Activated CD4-positive, alpha-beta T cell treated with anti-CD3 and anti-CD28 coated beads, Interleukin-2, amount 10 ng/mL, durations not matched to agents 24 days and 14 days (primary cell): ENCODE data around the gene HTRA1. TPM values are rescaled to one million over a fixed set of nuclear protein-coding genes. Genes with fewer than 3 reads are reported as not detected.

Source experiments
- DNase-seq: peaks from one replicate; pipeline ENCODE4 v3.0.0; 2022
- H3K27ac Mint-ChIP-seq: one replicate; pipeline ENCODE4 v1.8.0; 2022; ENCODE audit warnings: mild to moderate bottlenecking, mixed read lengths
- H3K27me3 Mint-ChIP-seq: one replicate; pipeline ENCODE4 v1.8.0; 2022; ENCODE audit warnings: mixed read lengths
- H3K36me3 Mint-ChIP-seq: one replicate; pipeline ENCODE4 v1.8.0; 2022; ENCODE audit warnings: low read depth, mild to moderate bottlenecking, mixed read lengths
- H3K4me1 Mint-ChIP-seq: one replicate; pipeline ENCODE4 v1.8.0; 2021; ENCODE audit warnings: mixed read lengths
- H3K4me3 Mint-ChIP-seq: one replicate; pipeline ENCODE4 v1.8.0; 2022; ENCODE audit warnings: mild to moderate bottlenecking, moderate library complexity, mixed read lengths
- H3K9me3 Mint-ChIP-seq: one replicate; pipeline ENCODE4 v1.8.0; 2021; ENCODE audit warnings: mixed read lengths
- intact Hi-C: fragments of 100-400 bp; cut with micrococcal nuclease; formaldehyde crosslinking; loops from one replicate; pipeline ENCODE4 v1.15.1; 2023
- total RNA-seq: library from RNA; stranded (reverse); gene quantifications from 2 replicates; pipeline ENCODE4 v1.2.3, GENCODE V29; 2022

HTRA1 gene
- total RNA-seq, 1 donor from 2014 or later, result not detected

DNA sequence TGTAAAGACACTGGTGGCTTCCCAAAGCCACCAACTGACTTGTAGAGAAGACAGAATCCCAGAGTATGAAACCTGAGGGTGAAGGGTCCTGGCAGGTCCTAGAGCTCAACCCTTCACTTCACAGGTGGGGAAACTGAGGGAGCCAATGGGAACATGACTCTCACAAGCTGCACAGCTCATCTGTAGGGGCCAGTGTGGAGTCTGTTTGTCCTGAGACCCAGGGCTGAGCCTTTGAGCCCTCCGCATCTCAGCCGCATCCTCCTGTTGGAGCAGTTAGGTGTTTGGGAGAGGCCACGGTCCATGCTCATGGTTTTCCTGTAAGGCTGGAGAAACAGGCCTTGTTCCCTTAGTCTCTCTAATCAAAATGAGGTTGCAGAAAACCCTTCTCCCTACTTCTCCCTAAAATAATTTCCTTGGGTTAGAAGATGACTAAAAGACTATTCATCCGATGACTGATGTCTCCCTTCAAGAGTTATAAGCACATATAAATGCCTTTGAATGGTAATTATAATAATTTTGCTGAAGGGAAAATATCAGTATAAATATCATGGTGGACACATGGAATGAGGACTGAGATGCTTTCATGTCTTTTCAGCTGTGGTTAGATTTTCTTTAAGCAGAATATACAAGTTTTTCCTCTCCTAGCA, 10.3 kb downstream of the HTRA1 start:
- no peak for DNase-seq
- intact Hi-C loops, result no loop called here
- Mint-ChIP-seq H3K27me3 (peaks cover 22% of the 10 kb centered on the region), H3K4me3 (no peak overlapping the region), H3K9me3 (no peaks in the 10 kb centered on the region), H3K4me1 (no peaks in the 10 kb centered on the region), H3K27ac (no peak overlapping the region), H3K36me3 (no peaks in the 10 kb centered on the region)

DNA sequence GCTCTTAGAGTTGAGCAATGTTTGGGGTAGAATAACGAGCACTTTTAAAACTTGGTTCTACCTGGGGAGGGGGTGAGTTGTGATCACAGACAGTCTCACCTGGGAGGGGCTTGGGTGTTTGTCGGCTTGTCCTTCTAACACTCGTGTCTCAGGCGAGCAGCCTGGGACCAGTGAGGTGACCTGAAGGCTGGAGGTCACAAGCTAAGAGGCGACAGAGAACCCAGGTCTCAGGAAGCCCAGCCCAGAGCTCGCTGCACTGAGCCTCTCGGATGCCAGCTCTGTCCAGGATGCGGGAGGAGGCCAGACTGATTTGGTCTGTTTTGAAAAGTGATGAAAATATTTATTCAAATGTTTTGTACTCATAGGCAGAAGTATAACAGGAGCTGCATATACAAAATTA, 11.8 kb downstream of the HTRA1 start:
- no peak for DNase-seq

DNA sequence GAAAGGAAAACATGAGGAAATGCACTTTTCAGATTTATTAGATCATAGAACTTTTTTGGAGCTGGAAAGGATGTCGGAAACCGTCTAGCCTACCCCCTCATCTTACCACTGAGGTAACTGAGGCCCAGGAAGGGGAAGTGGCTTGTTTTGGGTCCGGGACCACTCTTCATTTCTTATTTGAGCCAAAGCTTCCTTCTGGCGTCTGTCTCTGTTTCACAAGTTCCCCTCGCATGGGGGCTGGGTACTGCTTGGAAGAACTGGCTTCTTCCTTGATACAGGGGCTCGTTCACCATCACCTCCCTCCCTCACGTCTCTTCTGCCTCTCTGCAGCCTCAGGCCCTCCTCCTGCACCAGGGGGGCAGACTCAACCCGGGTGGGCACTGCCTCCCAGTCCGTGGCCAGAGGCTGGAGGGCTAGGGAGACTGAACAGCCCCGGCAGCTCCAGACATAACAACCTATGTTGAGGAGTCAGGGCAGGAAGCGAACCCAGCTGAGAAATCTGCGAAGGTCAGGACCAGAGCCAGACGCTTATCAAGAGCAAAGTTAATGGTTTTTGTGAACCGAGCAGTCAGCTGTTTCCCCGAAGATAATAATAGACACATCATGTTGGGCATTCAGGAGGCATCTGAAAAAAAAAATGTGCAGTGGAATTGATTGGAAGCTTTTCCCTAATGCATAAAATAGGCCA, 12.9 kb downstream of the HTRA1 start:
- no peaks in the 10 kb centered on the region for H3K4me1 Mint-ChIP-seq
- no peak overlapping the region for H3K27ac Mint-ChIP-seq
- peaks cover 20% of the 10 kb centered on the region for H3K27me3 Mint-ChIP-seq
- H3K4me3 Mint-ChIP-seq, result no peak overlapping the region
- intact Hi-C loops, result no loop called here
- DNase-seq, result no peak
- no peaks in the 10 kb centered on the region for H3K9me3 Mint-ChIP-seq
- H3K36me3 Mint-ChIP-seq, result no peaks in the 10 kb centered on the region

More for the DNA sequence above, 11.8 kb downstream of the HTRA1 start:
- intact Hi-C loops, result no loop called here
- Mint-ChIP-seq H3K27ac (no peak overlapping the region), H3K4me3 (no peak overlapping the region), H3K4me1 (no peaks in the 10 kb centered on the region), H3K27me3 (peaks cover 20% of the 10 kb centered on the region), H3K9me3 (no peaks in the 10 kb centered on the region), H3K36me3 (no peaks in the 10 kb centered on the region)

DNA sequence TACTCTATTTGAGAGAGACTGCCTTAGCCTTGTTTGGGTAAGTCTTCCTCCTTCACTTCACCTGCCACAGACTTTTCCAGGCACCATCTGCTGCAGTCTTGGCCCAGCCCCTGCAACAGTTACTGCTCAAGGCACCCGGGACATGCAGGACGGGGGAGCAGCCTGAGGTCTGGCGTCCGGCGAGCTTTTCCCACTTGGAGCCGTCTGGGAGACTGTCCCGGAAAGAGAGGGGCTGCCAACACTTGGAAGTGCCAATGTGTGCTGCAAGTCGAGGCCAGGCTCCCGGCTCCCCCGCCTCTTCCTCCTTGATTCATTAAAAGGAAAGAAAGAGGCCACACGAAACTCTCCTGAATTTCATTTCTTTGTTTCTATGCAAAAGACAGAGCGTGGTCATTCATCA, 13.7 kb downstream of the HTRA1 start:
- no peak for DNase-seq
- no peaks in the 10 kb centered on the region for H3K4me1 Mint-ChIP-seq
- no peak overlapping the region for H3K27ac Mint-ChIP-seq
- peaks cover 18% of the 10 kb centered on the region for H3K27me3 Mint-ChIP-seq
- H3K4me3 Mint-ChIP-seq, result no peak overlapping the region
- H3K36me3 Mint-ChIP-seq, result no peaks in the 10 kb centered on the region
- intact Hi-C loops, result no loop called here
- no peaks in the 10 kb centered on the region for H3K9me3 Mint-ChIP-seq

DNA sequence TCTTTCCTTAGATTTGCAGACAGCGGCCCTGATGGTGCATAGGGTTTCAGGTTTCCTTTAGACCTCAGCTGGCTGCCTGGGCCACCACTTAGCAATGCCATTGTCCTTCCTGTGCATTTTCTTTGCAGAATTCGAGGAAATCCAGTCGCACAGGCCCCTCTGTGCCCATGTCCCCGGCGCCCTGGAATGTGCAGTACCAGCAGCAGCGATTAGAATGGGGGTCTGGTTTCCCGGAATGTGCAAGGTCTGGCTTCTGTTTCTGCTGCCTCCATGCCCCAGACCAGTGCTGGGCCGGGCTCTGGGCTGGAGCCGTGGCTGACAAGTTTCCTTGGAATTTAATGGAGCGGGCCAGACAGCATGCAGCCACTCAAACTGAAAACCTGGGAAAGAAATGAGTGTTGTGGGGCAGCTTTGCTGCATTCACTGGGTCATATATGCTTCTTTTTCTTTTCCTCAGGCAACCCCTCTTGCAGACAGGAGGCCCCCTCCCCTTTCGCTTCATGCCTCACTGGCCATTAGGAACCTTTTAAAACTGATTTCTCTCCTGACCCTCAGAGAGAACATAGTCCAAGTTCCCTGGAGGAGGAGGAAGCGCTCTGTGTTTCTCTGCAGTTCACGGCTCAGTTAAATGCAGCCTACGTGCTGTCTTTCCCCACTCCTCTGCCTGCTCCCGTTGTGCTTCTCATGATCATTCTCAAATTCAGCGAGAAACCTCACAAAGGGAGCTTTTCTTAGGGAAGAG, 14.4 kb downstream of the HTRA1 start:
- Mint-ChIP-seq H3K27ac (no peak overlapping the region), H3K4me3 (no peak overlapping the region), H3K27me3 (peaks cover 18% of the 10 kb centered on the region), H3K9me3 (no peaks in the 10 kb centered on the region), H3K4me1 (no peaks in the 10 kb centered on the region), H3K36me3 (no peaks in the 10 kb centered on the region)
- DNase-seq, result no peak
- intact Hi-C loops, result no loop called here

DNA sequence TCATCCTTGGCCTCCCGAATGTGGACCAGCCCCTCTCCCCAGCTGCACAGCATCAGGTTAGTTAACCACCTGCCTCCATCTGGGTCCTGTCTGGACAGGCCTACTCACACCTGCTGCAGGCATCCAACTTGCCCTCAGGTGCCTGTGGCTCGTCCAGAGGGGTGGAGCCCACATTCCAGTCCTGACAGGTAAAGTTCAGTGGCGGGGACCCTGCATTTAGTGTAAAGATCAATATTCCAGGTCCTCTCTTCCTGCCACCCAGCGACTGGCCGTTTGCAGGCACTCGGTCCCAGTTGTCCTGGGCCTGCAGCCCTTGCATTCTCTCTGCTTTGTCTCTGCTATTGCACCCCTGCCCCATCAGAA, 15.0 kb downstream of the HTRA1 start:
- no peaks in the 10 kb centered on the region for H3K36me3 Mint-ChIP-seq
- no peaks in the 10 kb centered on the region for H3K9me3 Mint-ChIP-seq
- no peak for DNase-seq
- no peak overlapping the region for H3K27ac Mint-ChIP-seq
- peaks cover 16% of the 10 kb centered on the region for H3K27me3 Mint-ChIP-seq
- intact Hi-C loops, result no loop called here
- H3K4me1 Mint-ChIP-seq, result no peaks in the 10 kb centered on the region
- H3K4me3 Mint-ChIP-seq, result no peak overlapping the region

DNA sequence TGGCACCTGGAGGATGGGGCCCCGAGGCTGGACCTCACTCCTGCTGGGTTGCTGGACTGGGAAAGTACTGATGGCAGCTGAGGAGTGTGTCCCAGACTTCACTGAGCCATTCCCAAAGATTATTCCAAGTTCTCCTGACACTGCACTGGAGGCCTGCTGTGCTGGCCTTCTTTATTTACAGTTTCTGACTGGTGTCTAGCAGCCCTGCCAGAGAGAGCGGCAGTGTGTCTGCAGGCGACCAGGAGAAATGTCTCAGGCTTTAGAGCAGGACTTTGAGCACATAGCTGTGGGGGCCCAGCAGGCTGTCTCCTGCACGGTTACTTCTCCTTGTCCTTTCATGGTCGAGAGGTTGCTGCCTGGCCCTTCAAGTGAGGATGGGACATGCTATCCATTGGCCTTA, 16.1 kb downstream of the HTRA1 start:
- no peak for DNase-seq
- Mint-ChIP-seq H3K36me3 (no peaks in the 10 kb centered on the region), H3K4me1 (no peaks in the 10 kb centered on the region), H3K27ac (no peak overlapping the region), H3K27me3 (peaks cover 16% of the 10 kb centered on the region), H3K9me3 (no peaks in the 10 kb centered on the region), H3K4me3 (no peak overlapping the region)
- intact Hi-C loops, result no loop called here

DNA sequence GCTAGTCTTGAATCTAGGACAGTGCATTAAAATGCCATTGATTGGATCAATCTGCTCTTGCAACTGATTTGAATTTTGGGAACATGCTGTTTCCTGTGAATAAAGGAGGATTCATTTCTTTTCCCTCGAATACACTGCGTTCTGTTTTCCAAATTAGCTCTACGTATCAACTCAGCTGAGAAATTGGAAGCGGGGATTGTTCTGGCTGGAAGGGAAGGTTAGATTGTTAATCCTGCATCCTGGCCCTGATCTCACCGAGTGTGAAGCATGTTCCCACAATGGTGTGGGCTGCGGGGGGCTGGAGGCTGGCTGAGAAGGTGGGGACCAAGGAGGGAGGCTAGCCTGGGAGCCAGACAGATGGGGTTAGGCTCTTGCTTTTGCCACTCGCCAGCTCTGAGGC, 17.6 kb downstream of the HTRA1 start:
- Mint-ChIP-seq H3K4me3 (no peak overlapping the region), H3K27ac (no peak overlapping the region), H3K27me3 (peaks cover 13% of the 10 kb centered on the region), H3K36me3 (no peaks in the 10 kb centered on the region), H3K4me1 (no peaks in the 10 kb centered on the region), H3K9me3 (no peaks in the 10 kb centered on the region)
- DNase-seq, result no peak
- intact Hi-C loops, result no loop called here

DNA sequence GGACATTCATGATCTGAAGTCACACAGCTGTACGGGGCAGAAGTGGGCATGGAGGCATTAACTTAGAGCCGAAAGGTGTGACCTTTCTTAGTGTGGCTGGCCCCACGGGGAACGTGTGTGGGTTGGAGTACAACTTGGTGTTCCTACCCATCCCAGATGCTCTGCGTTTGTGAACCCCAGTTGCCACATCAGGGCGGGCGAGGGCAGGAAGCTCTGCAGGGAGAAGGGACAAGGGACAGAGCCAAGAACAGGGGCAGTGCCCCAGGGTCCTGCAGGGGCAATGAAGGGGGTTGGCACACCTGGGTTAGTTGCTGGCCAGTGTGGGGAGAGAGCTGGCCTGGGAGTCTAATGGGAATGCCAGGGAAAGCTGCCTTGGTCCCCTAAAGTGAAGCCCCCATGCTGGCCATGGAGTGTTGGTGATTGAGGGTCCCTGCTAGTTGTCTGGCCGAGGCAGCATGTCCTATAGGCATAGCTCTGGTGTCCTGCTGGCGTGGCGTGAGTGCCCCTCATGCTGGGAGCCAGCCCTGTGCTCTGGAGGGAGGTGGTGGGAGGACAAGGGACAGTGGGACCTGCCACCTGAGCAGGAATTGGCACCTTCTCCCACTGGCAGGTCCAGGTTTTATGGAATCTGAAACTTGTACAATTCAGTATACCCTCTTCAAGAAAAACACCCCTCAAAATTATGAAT, 18.9 kb downstream of the HTRA1 start:
- Mint-ChIP-seq H3K9me3 (no peaks in the 10 kb centered on the region), H3K4me3 (no peak overlapping the region), H3K27me3 (peaks cover 4% of the 10 kb centered on the region), H3K4me1 (no peaks in the 10 kb centered on the region), H3K27ac (no peak overlapping the region), H3K36me3 (no peaks in the 10 kb centered on the region)
- no peak for DNase-seq
- intact Hi-C loops, result no loop called here

DNA sequence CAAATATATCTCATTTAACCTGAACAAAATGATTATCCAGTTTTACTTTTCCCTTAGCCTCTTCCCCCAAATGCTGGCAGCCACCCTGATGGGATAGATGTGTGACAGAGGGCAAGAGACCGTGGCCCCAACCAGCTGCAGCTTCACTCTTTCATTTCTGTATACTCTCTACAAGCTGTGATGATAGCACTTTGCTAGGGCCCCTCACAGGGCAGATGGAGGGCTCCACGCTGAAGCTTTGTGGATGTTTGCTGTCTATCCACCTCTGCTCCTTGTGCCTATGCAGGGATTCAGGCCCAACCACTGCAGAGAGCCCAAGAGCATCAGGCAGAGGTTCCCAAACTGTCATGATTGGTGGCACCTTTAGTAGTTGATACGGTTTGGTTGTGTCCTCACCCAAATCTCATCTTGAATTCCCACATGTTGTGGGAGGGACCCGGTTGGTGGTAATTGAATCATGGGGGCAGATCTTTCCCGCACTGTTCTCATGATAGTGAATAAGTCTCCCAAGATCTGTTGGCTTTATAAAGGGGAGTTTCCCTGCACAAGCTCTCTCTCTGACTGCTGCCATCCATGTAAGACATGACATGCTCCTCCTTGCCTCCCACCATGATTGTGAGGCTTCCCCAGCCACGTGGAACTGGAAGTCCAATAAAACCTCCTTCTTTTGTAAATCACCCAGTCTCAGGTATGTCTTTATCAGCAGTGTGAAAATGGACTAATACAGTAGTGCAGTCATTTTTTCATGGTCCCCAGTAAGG, 20.1 kb downstream of the HTRA1 start:
- Mint-ChIP-seq H3K4me1 (no peaks in the 10 kb centered on the region), H3K27ac (no peak overlapping the region), H3K36me3 (no peaks in the 10 kb centered on the region), H3K4me3 (no peak overlapping the region), H3K27me3 (peaks cover 8% of the 10 kb centered on the region), H3K9me3 (no peaks in the 10 kb centered on the region)
- DNase-seq, result no peak
- intact Hi-C loops, result no loop called here

DNA sequence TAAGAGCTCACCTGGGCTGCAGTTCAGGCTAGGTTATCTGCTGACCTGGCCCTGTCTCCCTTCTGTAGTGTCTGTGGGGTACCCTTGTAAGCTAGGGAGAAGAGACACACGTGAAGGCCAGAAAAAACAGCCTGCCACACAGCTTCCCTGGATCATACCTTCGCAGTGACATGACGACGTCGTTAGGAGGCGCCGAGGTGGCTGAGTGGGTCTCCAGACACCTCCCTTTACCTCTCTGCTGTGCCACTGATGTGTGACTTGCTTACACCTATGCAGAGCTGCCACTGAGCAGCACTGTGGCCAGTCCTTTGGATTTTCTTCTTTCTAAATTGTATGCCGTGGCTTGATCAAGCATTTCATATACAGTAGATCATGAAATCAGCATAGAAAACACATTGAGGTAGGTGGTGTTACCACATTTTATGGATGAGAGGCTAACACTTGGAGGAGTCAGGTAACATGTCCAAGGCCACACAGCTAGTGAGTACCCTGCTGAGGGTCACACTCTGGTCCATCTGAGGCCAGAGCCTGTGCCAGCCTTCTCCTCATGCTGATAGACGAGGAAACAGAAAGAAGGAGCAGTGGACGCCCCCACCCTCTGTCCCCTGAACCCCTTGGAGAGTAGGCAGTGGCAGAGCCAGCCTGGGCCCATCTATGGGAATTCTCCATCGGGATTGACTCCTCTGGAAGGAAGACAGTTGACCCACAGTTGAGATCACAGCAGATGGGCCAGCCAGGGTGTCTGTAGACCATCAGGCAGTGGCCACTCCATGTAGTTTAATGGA, 23.1 kb downstream of the HTRA1 start:
- Mint-ChIP-seq H3K36me3 (no peaks in the 10 kb centered on the region), H3K4me3 (no peak overlapping the region), H3K27ac (no peak overlapping the region), H3K9me3 (no peaks in the 10 kb centered on the region), H3K27me3 (peaks cover 8% of the 10 kb centered on the region), H3K4me1 (no peaks in the 10 kb centered on the region)
- intact Hi-C loops, result no loop called here
- no peak for DNase-seq

DNA sequence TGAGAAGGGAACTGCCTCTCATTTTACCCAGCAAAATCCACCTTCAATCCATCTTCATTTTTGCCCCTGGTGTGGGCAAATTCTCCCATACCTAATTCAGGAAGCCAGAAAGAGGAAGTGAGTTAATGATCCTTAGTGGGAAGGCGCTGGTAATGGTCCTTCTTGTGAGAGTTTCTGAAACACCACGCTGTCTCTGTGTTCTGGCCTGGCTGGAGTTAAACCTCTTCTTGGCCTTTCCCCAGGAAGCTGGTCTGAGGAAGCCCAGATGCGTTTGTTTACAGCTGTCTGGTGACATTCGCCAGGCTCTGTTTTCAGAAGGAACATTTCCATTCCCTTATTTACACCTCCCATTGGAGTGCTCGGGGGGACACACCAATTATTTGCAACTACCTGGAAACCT, 24.3 kb downstream of the HTRA1 start:
- H3K36me3 Mint-ChIP-seq, result no peaks in the 10 kb centered on the region
- H3K4me3 Mint-ChIP-seq, result no peak overlapping the region
- peaks cover 8% of the 10 kb centered on the region for H3K27me3 Mint-ChIP-seq
- H3K9me3 Mint-ChIP-seq, result no peaks in the 10 kb centered on the region
- intact Hi-C loops, result no loop called here
- H3K4me1 Mint-ChIP-seq, result peaks cover under 1% of the 10 kb centered on the region
- H3K27ac Mint-ChIP-seq, result no peak overlapping the region
- no peak for DNase-seq
